HCT116 (cell line): ENCODE measurements around the gene GJD3. TPM values are rescaled to one million over a fixed set of nuclear protein-coding genes. Genes with fewer than 3 reads are reported as not detected.

Source experiments
- ATAC-seq: fragments of 200-7000 bp; cut with Tn5 transposase; 2 replicates; pipeline ENCODE4 v1.9.1; 2020; ENCODE audit warnings: mild to moderate bottlenecking, moderate library complexity
- BruUV-seq: library from RNA; stranded (reverse); fragments of 400-500 nt; replicated peaks from 2 replicates; lab custom pipeline; 2021; lab: Mats Ljungman, UMichigan
- CTCF ChIA-PET: fragments of 300-600 bp; sonication (Branson Sonifier 250); formaldehyde crosslinking; loops from one replicate; lab custom pipeline; 2021; ENCODE audit warnings: antibody characterized with exemption; lab: Charles Lee
- POLR2A ChIA-PET: fragments of 300-600, 350-600 bp; sonication (Branson Sonifier 250); formaldehyde crosslinking; loops from one replicate; lab custom pipeline; 2021; ENCODE audit warnings: antibody characterized with exemption; lab: Charles Lee
- RAD21 ChIA-PET, 2 experiments: fragments of 300-600 bp; sonication (Branson Sonifier 250); formaldehyde crosslinking; loops; one replicate each; lab custom pipeline; 2023; ENCODE audit warnings: low total read pairs in 2 of 2; ENCODE audit not compliant: uncharacterized antibody in 2 of 2, unreplicated experiment in 2 of 2, low non-redundant PET in 1 of 2; lab: Charles Lee
- DNase-seq: peaks from one replicate; pipeline ENCODE4 v3.0.0-alpha.2; 2010; ENCODE audit warnings: low read depth, low spot score
- H2AFZ ChIP-seq: fragments of 200-600 bp; shearing (Covaris generic), sonication (generic); 2 replicates; pipeline ENCODE4 v1.6.1; 2017; ENCODE audit warnings: low read depth, mixed run types, mixed read lengths, antibody characterized with exemption, low read length; ENCODE audit not compliant: poor library complexity, severe bottlenecking
- H3K27ac ChIP-seq: 2 replicates; pipeline ENCODE4 v1.5.1; 2012; ENCODE audit warnings: low read depth, low read length
- H3K27me3 ChIP-seq: fragments of 200-600 bp; sonication (generic); 2 replicates; pipeline ENCODE4 v1.6.1; 2016; ENCODE audit warnings: mixed run types, low read length, mixed read lengths; ENCODE audit not compliant: insufficient read depth
- H3K36me3 ChIP-seq, 2 experiments: fragments of 200-500 bp in 1 of 2; fragments of 200-600 bp in 1 of 2; sonication (Bioruptor generic) in 1 of 2; sonication (generic) in 1 of 2; 2 replicates each; pipeline versions ENCODE4 v1.5.1 to v1.6.1; 2014 to 2016; ENCODE audit warnings: low read length in 2 of 2, inconsistent platforms in 1 of 2, mixed read lengths in 1 of 2, mixed run types in 1 of 2; ENCODE audit not compliant: insufficient read depth in 2 of 2, control insufficient read depth in 1 of 2
- H3K4me1 ChIP-seq, 2 experiments: fragments of 200-600 bp in 1 of 2; sonication (generic) in 1 of 2; 2 replicates each; pipeline versions ENCODE4 v1.5.1 to v1.6.1; 2012 to 2017; ENCODE audit warnings: low read length in 2 of 2, inconsistent platforms in 1 of 2, mild to moderate bottlenecking in 1 of 2, mixed read lengths in 1 of 2, mixed run types in 1 of 2, moderate library complexity in 1 of 2; ENCODE audit not compliant: insufficient read depth in 2 of 2, control insufficient read depth in 1 of 2
- H3K4me2 ChIP-seq: fragments of 200-600 bp; sonication (generic); 2 replicates; pipeline ENCODE4 v1.6.1; 2017; ENCODE audit warnings: mixed run types, low read length, mixed read lengths
- H3K4me3 ChIP-seq, 2 experiments: fragments of 200-600 bp in 1 of 2; sonication (generic) in 1 of 2; replicated peaks in 1 of 2; 2 replicates each; pipeline ENCODE4 v1.5.1; 2011 to 2016; ENCODE audit warnings: low read length in 2 of 2, control low read depth in 1 of 2, low read depth in 1 of 2, mild to moderate bottlenecking in 1 of 2, mixed read lengths in 1 of 2, mixed run types in 1 of 2
- H3K79me2 ChIP-seq: fragments of 200-600 bp; sonication (generic); 2 replicates; pipeline ENCODE4 v1.6.1; 2017; ENCODE audit warnings: mild to moderate bottlenecking, mixed run types, low read length, moderate library complexity, mixed read lengths; ENCODE audit not compliant: insufficient read depth
- H3K9ac ChIP-seq: fragments of 200-600 bp; sonication (generic); 2 replicates; pipeline ENCODE4 v1.6.1; 2016; ENCODE audit warnings: low read length, mixed read lengths
- H3K9me2 ChIP-seq: fragments of 200-600 bp; sonication (generic), shearing (Covaris generic); 2 replicates; pipeline ENCODE4 v1.6.1; 2017; ENCODE audit warnings: mixed run types, mild to moderate bottlenecking, moderate library complexity; ENCODE audit not compliant: insufficient read depth
- H3K9me3 ChIP-seq, 2 experiments: fragments of 200-500 bp in 1 of 2; fragments of 200-600 bp in 1 of 2; sonication (Bioruptor generic) in 1 of 2; sonication (generic) in 1 of 2; 2 replicates each; pipeline ENCODE4 v1.6.1; 2014 to 2017; ENCODE audit warnings: low read length in 2 of 2, mixed read lengths in 2 of 2, inconsistent platforms in 1 of 2, low read depth in 1 of 2, mild to moderate bottlenecking in 1 of 2, mixed run types in 1 of 2, moderate library complexity in 1 of 2; ENCODE audit not compliant: control insufficient read depth in 1 of 2, insufficient read depth in 1 of 2
- H4K20me1 ChIP-seq: fragments of 200-600 bp; sonication (generic), shearing (Covaris generic); 2 replicates; pipeline ENCODE4 v1.6.1; 2017; ENCODE audit warnings: mixed run types, mild to moderate bottlenecking, moderate library complexity; ENCODE audit not compliant: insufficient read depth
- ATF3 ChIP-seq: IDR thresholded peaks from 2 replicates; pipeline ENCODE4 v1.6.1; 2012
- POLR2A ChIP-seq: IDR thresholded peaks from 2 replicates; pipeline ENCODE4 v1.7.0; 2011; ENCODE audit warnings: borderline replicate concordance; ENCODE audit not compliant: insufficient read depth, insufficient read length; ENCODE audit errors: extremely low read depth
- TCF7L2 ChIP-seq: IDR thresholded peaks from 2 replicates; pipeline ENCODE4 v1.7.0; 2011; ENCODE audit warnings: borderline replicate concordance, inconsistent platforms; ENCODE audit not compliant: insufficient read depth, insufficient read length; ENCODE audit errors: extremely low read depth
- ZBTB33 ChIP-seq: IDR thresholded peaks from 2 replicates; pipeline ENCODE4 v1.6.1; 2011; ENCODE audit warnings: mild to moderate bottlenecking, low read length, moderate library complexity; ENCODE audit not compliant: insufficient replicate concordance; ENCODE audit errors: extremely low read depth
- intact Hi-C: fragments of 100-400 bp; cut with micrococcal nuclease; formaldehyde crosslinking; loops from 2 replicates; pipeline ENCODE4 v1.10.0; 2022
- total RNA-seq: library from RNA; stranded (reverse); gene quantifications from one replicate; pipeline ENCODE4 v1.2.1, GENCODE V29; 2021; ENCODE audit not compliant: unreplicated experiment

Gene GJD3
- total RNA-seq, 1 experiment from 2014 or later, result not detected

GRCh38 chr17:40322358-40323315 is 41.9 kb downstream of the GJD3 start:
- Histone ChIP-seq H3K79me2 (peaks cover 93% of the 10 kb centered on the region), H3K9me2 (no peaks in the 10 kb centered on the region), H4K20me1 (no peaks in the 10 kb centered on the region), H3K27ac (peak overlapping the region; percentile 60), H3K4me1 (peaks cover 36 to 60% of the 10 kb centered on the region in 2 experiments), H3K9ac (peak overlapping the region; percentile 66), H3K36me3 (no peaks in the 10 kb centered on the region), H3K9me3 (no peaks in the 10 kb centered on the region), H3K27me3 (no peaks in the 10 kb centered on the region), H3K4me2 (peak overlapping the region; percentile 95), H3K4me3 (peak overlapping the region; percentile 46 to 56), H2AFZ (no peak overlapping the region)
- ChIA-PET CTCF (no interaction called here), POLR2A (interaction anchor here (1.0 kb wide), 1 partner anchor 11 kb away, joined by 5 read pairs; no protein-coding TSS in a partner anchor), RAD21 (no interaction called here)
- intact Hi-C loops, result no loop called here
- no TSS peak for BruUV-seq
- ATAC-seq (0 out of 2 replicates have a peak, but pooled peaks have one; percentile 7), DNase-seq (peak; percentile 40)
- TF ChIP-seq ZBTB33 (no peak), TCF7L2 (peak; percentile 84)

GRCh38 chr17:40321961-40322357 is 42.6 kb downstream of the GJD3 start:
- TF ChIP-seq ATF3 (no peak), ZBTB33 (no peak), POLR2A (no peak)
- TF ChIP-seq, all 23 proteins: peak for 0
- Histone ChIP-seq H3K27ac (peak overlapping the region; percentile 60), H3K79me2 (peaks cover 86% of the 10 kb centered on the region), H3K4me2 (peak overlapping the region; percentile 95), H3K9me2 (no peaks in the 10 kb centered on the region), H3K27me3 (no peaks in the 10 kb centered on the region), H3K9ac (peak overlapping the region; percentile 66), H3K36me3 (no peaks in the 10 kb centered on the region), H3K4me1 (peaks cover 43 to 64% of the 10 kb centered on the region in 2 experiments), H4K20me1 (no peaks in the 10 kb centered on the region), H3K4me3 (peak overlapping the region; percentile 46 to 56), H2AFZ (no peak overlapping the region), H3K9me3 (no peaks in the 10 kb centered on the region)
- intact Hi-C loops, result no loop called here
- no peak for DNase-seq
- no peak for ATAC-seq
- RAD21 ChIA-PET, result no interaction called here
- POLR2A ChIA-PET, result no interaction called here
- CTCF ChIA-PET, result no interaction called here
- no TSS peak for BruUV-seq
